HG03571 (cell line): ENCODE results near the gene SRC.
"Not testable (repeated sequence)": the region's sequence is repeated elsewhere in the genome, so short reads cannot be mapped to it uniquely, and the experiment has no call there.

Source experiments
- ATAC-seq: cut with Tn5 transposase; IDR thresholded peaks from one replicate; pipeline ENCODE4 v1.9.1; 2021; ENCODE audit not compliant: unreplicated experiment

The SRC gene

DNA sequence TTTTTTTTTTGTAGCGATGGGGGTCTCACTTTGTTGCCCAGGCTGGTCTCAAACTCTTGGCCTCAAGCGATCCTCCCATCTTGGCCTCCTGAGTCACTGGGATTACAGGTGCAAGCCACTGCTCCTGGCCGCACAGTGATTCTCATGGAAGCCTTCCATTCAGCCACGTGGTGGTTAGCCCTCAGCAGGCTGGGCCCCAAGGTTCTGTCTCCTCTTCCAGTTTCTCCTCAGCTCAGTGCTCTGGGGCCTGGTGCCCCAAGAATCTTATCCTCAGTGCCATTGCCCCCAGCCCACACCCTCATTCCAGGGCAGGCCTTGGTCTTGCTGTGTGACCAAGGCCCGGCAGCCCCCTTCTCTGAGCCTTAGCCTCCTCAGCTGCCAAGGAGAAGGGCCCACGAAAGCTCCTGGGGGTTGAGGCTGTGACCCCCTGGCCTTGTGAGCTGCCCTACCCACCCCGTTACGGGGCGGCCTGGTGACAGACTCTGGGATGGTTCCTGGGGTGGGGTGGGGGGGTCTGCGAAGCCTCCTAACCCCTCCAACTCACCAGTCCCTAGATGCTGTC, 16.4 kb downstream of the SRC start:
- no peak for ATAC-seq

DNA sequence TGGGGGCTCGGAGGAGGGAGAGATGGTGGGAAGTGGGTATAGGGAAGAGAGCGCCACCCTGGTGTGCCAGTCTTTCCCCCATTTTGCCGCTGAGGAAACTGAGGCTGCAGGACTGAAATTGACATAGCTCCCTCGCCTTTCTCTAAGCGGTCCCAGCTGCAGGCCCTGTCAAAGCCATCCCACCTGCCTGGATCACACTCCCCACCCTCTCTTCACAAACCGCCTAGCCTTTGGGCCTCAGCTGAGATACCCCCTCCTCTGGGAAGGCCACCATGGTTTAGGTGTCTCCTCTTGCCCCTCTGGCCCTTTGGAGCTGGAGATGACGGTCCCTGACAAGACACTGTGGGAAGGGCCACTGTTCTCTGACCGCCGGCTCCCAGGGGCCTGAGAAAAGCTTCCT, 16.9 kb downstream of the SRC start:
- ATAC-seq: no peak

DNA sequence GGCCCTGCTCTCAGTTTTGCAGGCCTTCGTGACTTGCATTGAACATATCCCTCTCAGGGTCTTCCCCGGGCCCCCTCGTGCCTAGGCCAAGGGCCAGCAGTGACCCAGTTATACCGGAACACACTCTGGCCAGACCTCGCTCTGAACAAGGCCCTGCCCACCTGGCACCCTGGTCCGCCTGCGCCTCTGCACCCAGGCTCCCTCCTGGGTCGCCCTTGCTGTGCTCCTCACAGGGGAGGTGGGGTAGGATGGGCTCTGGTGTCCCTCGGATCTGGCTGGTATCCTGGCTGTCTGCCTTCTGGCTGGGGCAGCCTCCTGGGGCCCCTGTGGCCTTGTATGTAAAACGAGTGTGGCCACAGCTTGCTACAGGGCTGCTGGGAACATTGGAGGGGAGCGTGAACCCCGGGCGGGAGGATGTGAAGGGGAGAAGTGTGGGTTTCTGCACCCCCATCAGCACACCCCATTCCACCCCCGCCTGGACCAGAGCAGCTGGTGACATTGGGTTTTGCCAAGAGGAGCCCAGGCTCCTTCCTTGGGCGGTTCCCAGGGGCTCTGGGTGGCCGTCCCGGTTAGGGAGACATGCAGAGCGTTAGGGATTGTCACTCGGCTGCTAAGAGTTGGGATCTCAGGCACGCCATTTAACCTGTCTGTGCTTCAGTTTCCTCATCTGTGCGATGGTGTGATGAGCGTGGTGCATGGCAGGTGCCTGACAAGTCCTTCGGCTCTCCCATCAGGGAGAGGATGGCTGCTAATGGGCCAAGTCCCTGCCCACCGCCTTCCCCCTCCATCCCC, 17.5 kb downstream of the SRC start:
- no peak for ATAC-seq

DNA sequence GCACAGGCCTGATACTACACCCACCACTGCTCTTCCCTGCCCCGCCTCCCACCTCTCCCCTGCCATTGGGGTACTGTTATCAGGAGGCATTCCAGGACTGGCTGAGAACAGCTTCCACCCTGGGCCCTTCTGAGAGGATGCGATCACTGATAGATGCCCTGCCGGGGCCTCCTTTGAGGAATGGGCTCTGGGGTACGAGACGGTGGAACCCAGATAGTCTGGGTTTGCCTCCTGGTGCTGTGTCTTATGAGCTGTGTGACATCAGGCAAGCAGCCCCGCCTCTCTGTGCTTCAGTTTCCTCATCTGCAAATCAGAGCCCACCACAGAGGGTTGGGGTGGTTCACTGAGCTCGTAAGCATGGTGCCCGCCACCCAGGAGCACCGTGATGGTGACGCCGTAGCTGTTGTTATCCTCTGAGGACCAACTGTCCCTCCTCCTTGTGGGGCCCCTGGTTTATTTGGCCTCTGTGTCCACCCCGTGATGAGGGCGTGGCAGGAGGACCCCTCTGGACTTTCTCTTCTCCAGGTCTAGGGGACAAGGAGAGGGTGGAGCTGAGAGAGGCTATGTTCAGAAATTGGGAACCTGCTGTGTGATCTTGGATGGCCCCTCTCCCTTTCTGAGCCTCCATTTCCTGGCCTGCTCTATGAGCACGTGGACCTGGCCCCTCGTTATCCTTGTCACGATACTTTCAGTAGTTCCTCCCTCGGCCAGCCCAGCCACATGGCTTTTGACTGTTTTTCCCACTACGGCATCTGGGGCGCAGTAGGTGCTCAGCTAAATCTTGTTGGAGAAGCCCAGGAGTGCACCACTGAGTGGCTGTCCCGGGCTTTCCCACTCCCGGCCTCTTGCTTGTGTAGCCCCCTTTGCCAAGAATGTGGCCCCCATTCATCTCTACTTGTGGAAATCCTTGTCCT, 18.3 kb downstream of the SRC start:
- no peak for ATAC-seq

DNA sequence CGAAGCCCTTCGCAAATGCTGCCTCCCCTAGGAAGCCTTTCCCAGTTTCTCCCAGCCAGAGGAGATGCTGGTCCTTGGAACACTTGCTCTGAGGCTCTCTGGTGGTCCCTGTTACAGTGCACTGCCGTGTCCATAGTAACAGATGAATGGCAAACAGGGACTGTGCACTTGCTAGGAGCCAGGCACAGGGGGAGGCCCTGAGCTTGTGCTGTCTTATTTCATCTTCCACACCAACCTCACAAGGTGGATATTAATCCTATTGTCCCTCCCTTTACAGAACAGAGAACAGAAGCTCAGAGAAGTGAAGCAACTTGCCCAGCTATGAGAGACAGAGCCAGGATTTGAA, 19.0 kb downstream of the SRC start:
- ATAC-seq: no peak

DNA sequence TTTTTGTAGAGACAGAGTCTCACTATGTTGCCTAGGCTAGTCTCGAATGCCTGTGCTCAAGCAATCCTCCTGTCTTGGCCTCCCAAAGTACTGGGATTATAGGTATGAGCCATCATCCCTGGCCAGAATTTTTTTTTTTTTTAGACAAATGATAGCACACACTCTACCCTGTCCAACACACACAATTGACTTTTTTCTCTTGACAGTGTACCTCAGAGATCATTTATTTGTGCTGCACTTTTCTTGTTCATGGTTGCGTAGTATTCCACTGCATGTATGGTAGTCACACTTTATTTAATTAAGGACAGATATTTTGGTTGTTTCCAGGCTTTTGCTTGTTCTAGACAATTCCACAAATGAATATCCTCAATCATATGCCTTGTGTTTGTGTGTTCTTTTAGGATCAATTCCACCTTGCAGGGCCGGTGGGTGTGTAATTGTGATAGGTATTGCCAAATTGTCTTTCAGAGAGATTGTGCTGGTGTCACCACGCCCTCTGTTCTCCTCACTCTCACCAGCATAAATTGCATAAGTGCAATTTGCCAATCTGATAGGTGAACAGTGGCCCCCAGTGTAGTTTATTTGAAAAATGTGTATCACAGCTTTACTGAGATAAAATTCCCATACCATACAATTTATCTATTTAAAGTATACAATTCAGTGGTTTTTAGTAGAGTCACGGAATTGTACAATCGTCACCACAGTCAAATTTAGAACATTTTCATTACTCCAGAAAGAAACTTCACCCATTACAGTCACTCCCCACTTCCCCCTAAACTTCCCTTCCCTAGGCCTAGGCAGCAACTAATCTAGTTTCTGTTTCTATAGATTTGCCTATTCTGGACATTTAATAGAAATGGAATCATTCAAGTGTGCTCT, 20.1 kb downstream of the SRC start:
- peak; percentile 52 for ATAC-seq

DNA sequence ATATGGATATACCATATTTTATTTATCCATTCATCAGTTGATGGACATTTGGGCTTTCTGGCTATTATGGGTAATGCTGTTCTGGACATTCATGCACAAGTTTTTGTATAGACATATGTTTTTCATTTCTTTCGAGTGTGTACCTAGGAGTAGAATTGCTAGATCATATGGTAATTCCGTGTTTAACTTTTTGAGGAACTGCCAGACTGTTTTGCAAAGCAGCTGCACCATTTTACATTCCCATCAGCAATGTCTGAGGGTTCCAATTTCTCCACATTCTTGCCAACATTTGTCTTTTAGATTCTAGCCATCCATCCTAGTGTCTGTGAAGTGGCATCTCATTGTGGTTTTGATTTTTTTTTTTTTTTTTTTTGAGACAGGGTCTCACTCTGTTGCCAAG, 20.8 kb downstream of the SRC start:
- ATAC-seq: peak; percentile 17

DNA sequence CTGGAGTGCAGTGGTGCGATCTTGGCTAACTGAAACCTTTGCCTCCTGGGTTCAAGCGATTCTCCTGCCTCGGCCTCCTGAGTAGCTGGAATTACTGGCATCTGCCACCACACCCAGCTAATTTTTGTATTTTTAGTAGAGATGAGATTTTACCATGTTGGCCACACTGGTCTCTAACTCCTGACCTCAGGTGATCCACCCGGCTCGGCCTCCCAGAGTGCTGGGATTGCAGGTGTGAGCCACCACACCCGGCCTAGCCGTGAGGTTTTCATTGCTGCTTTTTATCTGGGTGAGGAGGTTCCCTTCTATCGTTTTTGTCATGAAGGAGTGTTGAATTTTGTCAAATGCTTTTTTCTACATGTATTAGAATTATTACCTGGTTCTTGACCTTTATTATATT, 23.9 kb downstream of the SRC start:
- ATAC-seq: no peak

DNA sequence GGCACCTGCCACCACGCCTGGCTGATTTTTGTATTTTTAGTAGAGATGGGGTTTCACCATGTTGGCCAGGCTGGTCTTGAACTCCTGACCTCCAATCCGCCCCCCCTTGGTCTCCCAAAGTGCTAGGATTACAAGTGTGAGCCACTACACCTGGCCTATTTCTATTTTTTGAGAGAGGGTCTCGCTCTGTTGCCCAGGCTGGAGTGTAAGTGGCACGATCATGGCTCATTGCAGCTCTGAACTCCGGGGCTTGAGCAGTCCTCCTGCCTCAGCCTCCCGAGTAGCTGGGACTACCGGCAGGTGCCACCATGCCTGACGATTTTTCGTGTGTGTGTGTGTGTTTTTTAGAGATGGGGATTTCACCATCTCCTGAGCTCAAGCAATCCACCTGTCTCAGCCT, 25.9 kb downstream of the SRC start:
- ATAC-seq: not testable (repeated sequence)

DNA sequence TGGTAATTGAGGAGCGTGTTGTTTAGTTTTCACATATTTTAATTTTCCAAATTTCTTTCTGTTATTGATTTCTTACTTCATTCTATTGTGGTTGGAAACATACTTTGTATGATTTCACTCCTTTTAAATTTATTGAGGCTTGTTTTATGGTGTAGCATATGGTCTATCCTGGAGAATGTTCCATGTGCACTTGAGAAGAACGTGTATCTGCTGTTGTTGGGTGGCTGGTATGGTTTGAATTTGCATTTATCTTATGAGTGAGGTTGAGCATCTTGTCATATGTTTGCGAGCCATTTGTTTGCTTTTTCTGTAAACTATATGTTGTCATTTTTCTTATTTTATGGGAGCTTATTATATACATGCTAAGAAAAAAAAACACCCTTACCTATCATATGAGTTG, 26.5 kb downstream of the SRC start:
- ATAC-seq: no peak

DNA sequence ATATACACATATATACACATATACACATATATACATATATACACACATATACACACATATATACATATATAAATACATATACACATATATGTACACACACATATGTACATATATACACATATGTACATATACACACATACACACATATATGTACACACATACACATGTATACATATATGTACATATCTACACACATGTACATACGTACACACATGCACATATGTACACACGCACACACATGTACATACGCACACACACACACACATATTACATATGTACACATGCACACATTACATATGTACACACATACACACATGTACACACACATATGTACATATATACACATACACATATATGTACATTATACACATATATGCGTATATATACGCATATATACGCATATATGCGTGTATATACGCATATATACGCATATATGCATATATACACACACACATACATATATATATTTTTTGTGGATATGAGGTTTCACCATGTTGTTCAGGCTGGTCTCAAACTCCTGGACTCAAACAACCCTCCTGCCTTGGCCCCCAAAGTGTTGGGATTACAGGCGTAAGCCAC, 27.2 kb downstream of the SRC start:
- no peak for ATAC-seq

DNA sequence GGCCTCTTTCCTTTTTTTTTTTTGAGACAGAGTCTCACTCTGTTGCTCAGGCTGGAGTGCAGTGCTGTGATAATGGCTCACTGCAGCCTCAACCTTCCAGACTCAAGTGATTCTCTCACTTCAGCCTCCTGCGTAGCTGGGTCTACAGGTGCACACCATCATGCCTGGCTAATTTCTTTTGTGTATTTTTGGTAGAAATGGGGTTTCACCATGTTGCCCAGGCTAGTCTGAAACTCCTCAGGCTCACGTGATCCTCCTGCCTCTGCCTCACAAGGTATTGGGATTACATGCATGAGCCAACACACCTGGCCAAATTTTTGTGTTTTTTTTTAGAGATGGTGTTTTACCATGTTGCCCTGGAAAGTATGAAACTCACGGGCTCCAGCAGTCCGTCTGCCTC, 29.3 kb downstream of the SRC start:
- peak; percentile 45 for ATAC-seq

DNA sequence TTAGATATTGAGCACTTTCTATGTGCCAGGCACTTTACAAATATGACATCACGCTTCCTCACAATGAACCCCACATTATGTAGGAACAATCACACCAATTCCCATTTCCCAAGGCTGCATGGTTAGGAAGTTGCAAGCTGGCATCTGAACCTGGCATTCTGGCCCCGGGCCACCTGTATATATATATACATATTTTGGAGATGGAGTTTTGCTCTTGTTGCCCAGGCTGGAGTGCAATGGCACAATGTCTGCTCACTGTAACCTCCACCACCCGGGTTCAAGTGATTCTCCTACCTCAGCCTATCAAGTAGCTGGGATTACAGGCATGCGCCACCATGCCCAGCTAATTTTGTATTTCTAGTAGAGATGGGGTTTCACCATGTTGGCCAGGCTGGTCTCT, 30.4 kb downstream of the SRC start:
- no peak for ATAC-seq

DNA sequence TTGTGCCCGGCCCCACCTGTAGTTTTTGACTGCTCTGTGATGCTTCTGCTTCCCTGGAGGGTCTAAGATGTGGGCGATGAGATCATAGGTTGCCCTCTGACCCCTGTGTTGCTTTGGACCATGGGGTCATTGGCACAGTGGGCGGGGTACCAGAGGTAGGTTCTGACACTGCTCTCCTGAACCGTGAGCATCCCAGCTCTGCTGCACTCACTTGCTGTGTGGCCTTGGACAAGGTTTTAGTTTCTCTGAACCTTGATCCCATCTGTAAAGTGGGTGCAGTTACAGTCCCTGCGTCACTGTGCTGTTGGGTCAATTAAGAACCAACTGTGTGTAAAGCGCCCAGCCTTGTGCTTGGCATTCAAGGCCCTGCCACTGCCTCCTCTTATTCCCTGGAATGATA, 30.9 kb downstream of the SRC start:
- ATAC-seq: no peak

DNA sequence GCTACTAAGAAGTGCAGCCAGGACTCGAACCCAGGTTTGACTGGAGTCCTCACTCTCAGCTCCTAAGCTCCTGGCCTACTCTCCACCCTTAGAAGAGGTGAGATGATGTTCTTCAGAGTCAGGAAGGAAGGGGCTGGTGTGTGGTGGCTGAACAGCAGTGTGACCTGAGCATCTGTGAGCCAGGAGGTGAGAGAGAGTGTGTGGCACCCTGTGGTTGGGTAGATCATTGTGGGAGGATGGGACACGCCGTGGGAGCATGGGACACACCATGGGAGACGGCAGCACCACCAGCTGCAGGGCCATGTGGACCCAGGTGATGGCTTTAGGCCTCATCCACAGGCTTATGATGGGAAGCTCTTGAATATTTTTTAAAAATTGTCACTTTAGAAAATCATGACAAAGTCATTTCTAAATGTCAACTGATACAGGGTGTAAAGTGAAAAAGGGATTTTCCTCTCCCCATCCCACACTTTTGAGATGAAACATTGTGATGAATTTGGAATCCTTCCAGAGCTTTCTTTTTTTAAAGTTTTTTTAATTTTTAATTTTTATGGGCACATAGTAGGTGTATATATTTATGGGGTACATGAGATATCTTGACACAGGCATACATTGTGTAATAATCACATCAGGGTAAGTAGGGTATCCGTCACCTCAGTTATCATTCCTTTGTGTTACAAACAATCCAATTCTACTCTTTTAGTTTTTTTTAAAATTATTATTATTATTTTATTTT, 31.6 kb downstream of the SRC start:
- no peak for ATAC-seq

DNA sequence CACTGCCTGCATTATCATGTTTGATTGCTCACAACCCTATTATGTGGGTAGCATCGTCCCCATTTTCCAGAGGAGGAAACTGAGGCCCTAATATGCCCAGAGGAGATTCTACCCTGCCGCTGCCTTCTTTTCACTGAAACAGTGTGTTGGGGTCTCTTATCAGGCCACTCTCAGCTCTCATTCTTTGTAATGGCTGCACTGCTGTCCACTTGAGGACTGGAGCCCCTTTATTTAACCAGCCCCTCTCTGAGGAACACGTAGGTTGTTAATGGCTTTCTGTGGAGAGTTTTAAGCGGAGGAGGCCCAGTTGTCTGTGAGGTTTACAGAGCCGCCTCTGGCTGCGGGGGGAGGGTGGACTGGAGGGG, 32.5 kb downstream of the SRC start:
- no peak for ATAC-seq

DNA sequence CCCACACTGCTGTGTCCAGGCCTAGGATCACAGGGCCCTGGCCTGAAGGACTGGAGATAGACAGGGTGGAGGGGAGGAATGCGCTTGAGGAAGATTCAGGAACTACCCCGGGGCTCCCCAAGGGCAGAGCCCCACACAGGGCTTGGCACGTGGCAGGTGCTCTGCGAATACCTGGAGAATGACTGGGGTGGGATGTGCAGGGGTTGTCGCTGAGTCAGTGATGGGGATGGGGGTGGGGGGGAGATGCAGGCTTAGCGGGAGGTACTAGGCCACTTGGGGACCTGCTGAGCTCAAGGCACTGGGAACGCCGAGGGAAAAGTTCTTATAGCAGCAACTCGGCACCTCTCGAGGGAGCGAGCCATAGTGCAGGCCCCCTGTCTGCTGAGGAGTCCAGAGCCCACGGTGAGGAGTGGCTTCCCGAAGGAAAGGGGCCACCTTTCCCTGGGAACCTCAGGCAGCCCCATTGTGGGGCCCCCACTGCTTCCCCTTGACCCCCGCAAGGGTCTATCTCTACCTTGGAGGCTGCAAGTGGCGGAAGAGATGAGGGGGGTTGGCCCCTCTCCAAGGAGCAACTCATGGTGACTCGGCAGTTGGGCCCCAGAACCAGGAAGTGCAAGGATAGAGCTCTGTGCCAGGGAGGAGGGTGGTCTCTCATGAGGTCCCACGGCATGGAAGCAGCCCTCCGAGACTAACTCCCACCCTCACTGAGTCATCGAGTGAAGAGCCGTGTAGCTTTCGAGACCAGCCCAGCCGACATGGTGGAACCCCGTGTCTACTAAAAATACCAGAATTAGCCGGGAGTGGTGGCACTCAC, 33.1 kb downstream of the SRC start:
- ATAC-seq: no peak

DNA sequence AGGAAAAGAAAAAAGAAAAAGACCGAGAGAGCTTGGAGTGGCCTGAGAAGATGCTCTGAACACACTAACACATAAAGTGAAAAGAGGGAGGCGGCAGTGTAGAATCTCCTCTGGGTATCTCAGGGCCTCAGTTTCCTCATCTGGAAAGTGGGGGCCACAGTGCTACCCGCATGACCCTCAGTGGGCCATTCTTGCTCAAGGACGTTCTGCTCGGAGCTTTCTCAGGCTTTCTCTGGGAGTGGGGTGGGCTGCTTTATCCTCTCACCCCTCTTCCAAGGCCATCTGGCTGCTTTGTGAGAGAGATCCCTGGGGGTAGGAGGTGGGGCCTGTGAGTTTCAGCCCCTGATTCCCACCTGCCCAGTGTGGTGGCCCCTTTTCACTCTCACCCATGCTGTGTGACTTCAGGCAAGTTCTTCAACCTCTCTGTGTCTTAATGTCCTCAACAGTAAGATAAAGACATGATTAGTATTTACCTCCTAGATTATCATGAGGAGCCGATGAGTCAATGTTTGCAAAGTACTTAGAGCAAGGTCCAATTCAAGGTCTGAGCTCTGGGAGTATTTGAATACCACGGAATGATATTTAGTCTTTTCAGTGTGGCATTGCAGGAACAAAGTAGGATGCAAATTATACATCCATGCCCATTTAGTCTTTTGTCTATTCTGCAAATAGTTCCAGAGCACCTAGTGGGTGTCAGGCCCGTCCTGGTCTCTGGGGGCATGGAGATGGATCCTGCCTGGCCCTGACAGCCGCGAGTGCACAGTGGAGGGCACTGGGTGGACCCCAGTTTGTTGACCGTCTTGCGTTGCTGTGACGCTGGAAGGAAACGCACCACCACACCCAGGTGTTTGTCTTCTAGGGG, 34.3 kb downstream of the SRC start:
- no peak for ATAC-seq
